ENCODE measurements around the gene ARHGAP26.

- no peak for TF ChIP-seq CTCF (IDR thresholded peaks at IDR 0.05)
- no peak for TF ChIP-seq EP300 (IDR thresholded peaks at IDR 0.05)
- TF ChIP-seq POLR2A (IDR thresholded peaks at IDR 0.05; ENCODE audit: low read depth) = no peak
Measured at GRCh38 chr5:143261748-143262392, 491.7 kb downstream of the ARHGAP26 start.
